HG02588 (cell line): ENCODE results near the gene XPO6.

Experiments used
- ATAC-seq: cut with Tn5 transposase; IDR thresholded peaks from one replicate; pipeline ENCODE4 v1.9.1; 2021; ENCODE audit warnings: mild to moderate bottlenecking, moderate library complexity; ENCODE audit not compliant: unreplicated experiment

The XPO6 gene

GRCh38 chr16:28186752-28187151 is 25.0 kb downstream of the XPO6 start:
- no peak for ATAC-seq

DNA sequence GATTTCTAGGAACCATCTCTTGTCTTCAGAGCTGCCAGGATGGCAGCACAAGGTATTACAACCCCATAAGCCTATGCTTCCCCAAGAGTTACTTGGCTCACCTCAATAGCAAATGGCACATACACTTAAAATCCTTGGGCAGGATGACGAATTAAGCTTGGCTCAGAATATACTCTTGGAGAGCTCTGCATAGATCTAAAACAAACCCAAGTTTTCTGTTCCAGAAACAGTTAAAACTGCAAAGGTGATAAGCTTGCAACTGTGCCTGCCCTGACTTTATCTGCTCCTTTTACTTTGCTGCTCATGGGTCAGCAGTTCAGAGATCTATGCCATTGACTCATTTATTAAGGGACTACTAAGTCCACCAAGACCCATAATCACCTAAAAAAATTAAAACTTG is 26.1 kb downstream of the XPO6 start:
- ATAC-seq, result no peak

GRCh38 chr16:28184625-28185024 is 27.1 kb downstream of the XPO6 start:
- no peak for ATAC-seq

DNA sequence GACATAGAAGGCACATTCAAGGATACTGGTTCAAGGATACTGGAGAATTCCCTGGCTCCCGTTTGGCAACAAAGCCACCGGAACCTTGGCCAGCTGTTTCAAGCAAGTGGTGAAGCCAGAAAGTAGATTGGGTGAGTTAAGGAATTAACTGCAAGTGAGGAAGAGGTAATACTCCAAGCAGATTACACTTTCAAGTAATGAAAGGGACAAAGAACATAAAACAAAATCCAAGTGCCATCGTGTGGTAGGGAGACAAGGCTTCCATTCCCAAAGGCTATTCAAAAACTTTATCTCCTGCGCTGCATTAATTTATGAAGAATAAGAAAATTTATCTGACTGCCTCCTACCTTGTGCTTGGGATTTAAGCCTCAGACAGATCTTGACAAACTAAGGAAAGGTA is 27.8 kb downstream of the XPO6 start:
- no peak for ATAC-seq

- ATAC-seq, result no peak
These were observed 28.3 kb downstream of the XPO6 start for GRCh38 chr16:28183484-28183883.

- no peak for ATAC-seq
These were observed 29.0 kb downstream of the XPO6 start for GRCh38 chr16:28182801-28183200.

DNA sequence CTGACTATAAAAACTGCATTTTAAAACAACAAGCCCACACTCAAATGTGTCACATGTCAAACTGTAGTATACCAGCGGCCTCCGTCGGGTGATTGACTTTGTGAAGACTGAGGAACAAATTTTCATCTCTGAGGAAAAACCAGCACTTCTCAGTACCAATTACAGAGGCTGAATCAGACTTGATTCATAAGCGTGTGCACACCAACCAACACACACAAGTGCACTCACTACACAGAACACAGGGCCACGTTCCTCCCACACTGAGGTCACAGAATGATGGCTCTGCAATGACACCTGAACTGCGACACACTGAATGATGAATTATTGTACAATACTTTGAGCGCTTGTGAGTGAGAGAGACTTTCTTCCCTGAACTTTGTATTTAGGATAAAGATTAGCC is 29.6 kb downstream of the XPO6 start:
- no peak for ATAC-seq

- ATAC-seq, result no peak
These were observed 30.2 kb downstream of the XPO6 start for GRCh38 chr16:28181515-28181914.

- ATAC-seq, result no peak
These were observed 30.9 kb downstream of the XPO6 start for GRCh38 chr16:28180655-28181460.

GRCh38 chr16:28179354-28179753 is 32.4 kb downstream of the XPO6 start:
- no peak for ATAC-seq

DNA sequence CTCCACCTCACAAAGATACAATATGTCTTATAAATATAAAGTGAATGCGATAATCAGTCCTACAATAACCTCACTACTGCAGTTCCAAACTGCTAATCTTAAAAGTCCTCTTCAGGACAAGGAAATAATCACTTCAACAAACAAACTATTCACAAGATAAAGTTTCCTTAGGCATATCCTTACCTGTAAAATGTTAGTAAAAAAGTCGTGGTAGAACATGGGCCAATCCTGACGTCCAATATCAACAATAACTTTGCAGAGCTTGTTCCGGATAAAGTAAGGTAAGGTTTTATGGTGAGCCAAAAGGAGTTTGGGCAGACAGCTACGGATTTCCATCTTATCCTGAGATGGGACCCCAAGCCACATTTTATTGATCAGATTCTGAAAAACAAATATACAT is 36.0 kb downstream of the XPO6 start:
- ATAC-seq, result no peak

DNA sequence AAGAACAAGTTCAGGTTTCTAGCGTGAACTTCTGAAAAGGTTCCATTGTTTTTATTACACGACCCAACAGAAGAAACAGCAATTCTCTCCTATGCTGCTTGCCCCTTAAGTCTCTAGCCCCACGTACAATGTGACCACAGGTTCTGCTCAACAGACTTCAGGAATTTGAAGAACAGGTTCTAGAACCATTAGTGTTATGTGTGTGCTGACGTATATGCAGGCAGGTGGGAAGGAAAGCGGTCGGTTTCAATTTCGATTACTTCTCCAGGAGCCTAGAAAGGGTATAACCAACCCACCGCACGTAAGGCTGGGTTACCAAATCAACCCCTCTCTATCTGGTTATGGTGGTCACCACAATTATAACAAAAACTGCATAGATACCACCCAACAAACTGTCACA is 39.4 kb downstream of the XPO6 start:
- no peak for ATAC-seq

DNA sequence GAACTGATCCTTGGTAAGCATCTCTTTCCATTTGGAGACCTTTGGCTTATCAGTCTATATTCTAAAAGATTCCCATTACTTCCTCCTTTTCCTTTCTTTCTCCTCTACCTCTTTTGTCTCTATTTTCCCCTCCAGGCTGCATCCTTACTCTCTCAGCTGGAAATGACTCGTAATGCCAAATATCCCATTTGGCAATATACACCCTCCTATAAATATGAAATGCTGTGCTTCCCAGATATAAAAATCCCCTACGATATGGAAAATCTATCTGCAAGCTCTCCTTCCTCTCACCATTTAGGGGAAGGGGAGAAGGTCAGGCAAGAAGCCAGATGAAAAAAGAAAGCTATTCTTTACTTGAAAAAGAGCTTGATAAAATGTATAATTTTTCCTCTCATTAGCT is 39.9 kb downstream of the XPO6 start:
- no peak for ATAC-seq

DNA sequence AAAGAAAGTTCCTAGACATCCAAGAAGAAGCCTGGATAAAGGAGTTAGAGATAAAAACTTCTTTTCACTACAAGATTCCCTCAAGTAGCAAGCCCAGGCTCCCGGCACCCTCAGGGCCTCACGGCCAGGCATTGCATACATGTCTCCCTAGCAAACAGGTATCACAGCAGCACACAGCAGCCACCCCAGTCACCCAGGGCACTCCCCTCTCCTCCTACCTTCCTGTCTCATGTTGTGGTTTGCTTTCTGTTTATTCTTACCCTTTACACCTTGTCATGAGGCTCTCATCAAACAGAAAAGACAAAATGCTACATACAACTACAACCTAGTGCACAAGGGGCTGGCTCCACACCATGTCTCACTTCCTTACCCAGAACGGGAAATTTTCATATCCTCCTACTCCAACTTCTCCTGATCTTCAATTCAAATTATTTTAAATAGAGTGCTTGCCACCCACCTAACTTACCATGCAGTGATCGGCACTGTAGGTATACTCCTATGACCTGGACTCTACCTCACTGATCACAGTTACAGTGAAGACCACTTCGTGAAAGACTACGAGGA is 42.7 kb downstream of the XPO6 start:
- ATAC-seq, result no peak

GRCh38 chr16:28167730-28168129 is 44.0 kb downstream of the XPO6 start:
- no peak for ATAC-seq

- no peak for ATAC-seq
These were observed 44.5 kb downstream of the XPO6 start for GRCh38 chr16:28167221-28167620.

DNA sequence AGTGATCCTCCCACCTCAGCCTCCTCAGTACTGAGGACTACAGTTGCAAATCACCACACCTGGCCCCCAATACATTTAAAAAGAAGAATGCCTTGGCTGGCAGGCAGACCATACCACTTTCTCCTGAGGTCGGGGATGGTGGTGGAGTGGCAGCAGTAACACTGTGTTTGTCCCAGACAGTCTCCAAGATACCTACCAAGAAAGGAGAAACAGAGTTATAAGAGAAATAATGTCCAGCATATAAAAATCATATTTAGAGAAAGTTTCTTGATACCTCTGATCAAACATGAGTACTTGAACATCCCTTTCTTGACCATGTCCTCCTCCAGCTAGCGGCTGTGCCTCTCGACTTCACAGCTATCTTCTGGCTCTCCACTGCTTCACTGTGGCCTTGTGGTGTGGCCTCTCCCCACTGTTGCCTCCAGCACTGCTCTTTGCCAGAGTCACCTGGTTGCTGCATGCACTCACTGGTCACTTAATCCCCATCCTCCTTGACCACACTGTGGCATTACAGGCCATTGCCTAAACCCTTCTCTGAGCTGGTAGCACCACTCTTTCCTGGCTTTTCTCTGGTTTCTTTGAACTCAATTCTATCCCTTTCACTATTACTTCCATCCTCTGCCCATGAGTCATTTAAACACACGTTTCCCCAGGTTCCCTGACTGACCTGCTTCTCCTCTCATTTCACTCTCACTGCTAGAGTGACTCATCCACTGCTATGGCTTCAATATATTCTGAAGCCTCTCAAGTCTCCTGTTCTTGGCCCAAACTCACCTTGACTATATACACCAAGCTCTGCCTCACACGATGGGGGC is 45.2 kb downstream of the XPO6 start:
- ATAC-seq, result no peak

GRCh38 chr16:28165598-28165997 is 46.2 kb downstream of the XPO6 start:
- ATAC-seq, result no peak

- ATAC-seq, result no peak
These were observed 47.6 kb downstream of the XPO6 start for GRCh38 chr16:28164140-28164539.

DNA sequence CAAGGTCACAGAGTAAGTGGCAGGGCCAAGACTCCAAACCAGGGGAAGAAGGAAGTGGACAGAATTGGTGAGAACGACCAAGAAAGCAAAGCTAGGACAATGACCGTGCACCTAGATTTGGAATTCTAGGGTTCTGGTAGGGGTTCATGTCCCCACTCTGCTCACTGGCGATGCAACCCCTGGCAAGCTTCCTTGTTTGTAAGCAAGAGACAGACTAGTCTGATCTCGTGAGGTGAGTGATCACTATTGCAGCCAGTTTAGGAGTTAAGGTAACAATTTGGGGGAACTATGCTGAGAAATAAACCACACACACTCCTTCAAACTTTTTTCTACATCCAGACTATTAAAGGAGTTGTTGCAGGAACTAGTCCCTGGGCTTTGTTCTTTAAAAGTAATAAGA is 48.1 kb downstream of the XPO6 start:
- ATAC-seq, result no peak

GRCh38 chr16:28162326-28162877 is 49.4 kb downstream of the XPO6 start:
- no peak for ATAC-seq

- no peak for ATAC-seq
These were observed 50.1 kb downstream of the XPO6 start for GRCh38 chr16:28161626-28162025.
